Small intestine (tissue), 7 donors: ENCODE data around the gene TNNI3K. TPM values are rescaled to one million over a fixed set of nuclear protein-coding genes. Genes with fewer than 3 reads are reported as not detected.

Experiments
- DNase-seq, 2 donors: peaks; one replicate each; pipeline versions ENCODE4 v3.0.0 to v3.0.0-alpha.2; 2013
- FAIRE-seq: peaks from 2 replicates; lab custom pipeline; 2012; peaks lifted over from hg19 to GRCh38; lab: Jason Lieb, UNC
- H3K27ac ChIP-seq, 3 donors: one replicate each; pipeline ENCODE4 v1.5.1; 2013; ENCODE audit warnings: low read length in 2 of 3, mild to moderate bottlenecking in 2 of 3, control low read depth in 1 of 3, inconsistent platforms in 1 of 3, low read depth in 1 of 3, moderate library complexity in 1 of 3
- H3K27me3 ChIP-seq, 3 donors: one replicate each; pipeline ENCODE4 v1.6.1; 2013; ENCODE audit warnings: low read length in 3 of 3, inconsistent platforms in 1 of 3; ENCODE audit not compliant: control insufficient read depth in 3 of 3, insufficient read depth in 3 of 3
- H3K36me3 ChIP-seq, 3 donors: one replicate each; pipeline ENCODE4 v1.6.1; 2013; ENCODE audit warnings: low read length in 3 of 3, inconsistent platforms in 1 of 3, low read depth in 1 of 3, mild to moderate bottlenecking in 1 of 3, moderate library complexity in 1 of 3; ENCODE audit not compliant: control insufficient read depth in 3 of 3, insufficient read depth in 2 of 3
- H3K4me1 ChIP-seq, 3 donors: one replicate each; pipeline ENCODE4 v1.6.1; 2013; ENCODE audit warnings: low read length in 2 of 3, inconsistent platforms in 1 of 3, low read depth in 1 of 3, mild to moderate bottlenecking in 1 of 3, moderate library complexity in 1 of 3; ENCODE audit not compliant: control insufficient read depth in 3 of 3, insufficient read depth in 2 of 3
- H3K4me3 ChIP-seq, 3 donors: one replicate each; pipeline ENCODE4 v1.5.1; 2013; ENCODE audit warnings: low read length in 3 of 3, control low read depth in 1 of 3, inconsistent platforms in 1 of 3, low read depth in 1 of 3, mild to moderate bottlenecking in 1 of 3, moderate library complexity in 1 of 3
- H3K9me3 ChIP-seq, 2 donors: one replicate each; pipeline ENCODE4 v1.6.1; 2013; ENCODE audit warnings: low read depth in 1 of 2, low read length in 1 of 2; ENCODE audit not compliant: control insufficient read depth in 2 of 2, insufficient read depth in 1 of 2
- WGBS, 3 donors: extraction: QIAGEN DNeasy Blood & Tissue Kit; methylation state at CpG; one replicate each; pipeline ENCODE4 v1.1.7; 2013; 5-methylcytosine and 5-hydroxymethylcytosine counted together
- polyA plus RNA-seq, 4 donors: library from polyadenylated mRNA; stranded (reverse) in 3 of 4; unstranded in 1 of 4; fragments of 200-250 nt in 3 of 4; fragments of 120-200 nt in 1 of 4; gene quantifications; one replicate each; pipeline versions ENCODE4 v1.2.1 to v1.2.3, GENCODE V29; 2013
- donor health status: healthy with polysubstance abuse.
- donor health status: control.
- donor health status: control.
- donor health status: Bipolar disorder and iron deficiency.
- donor health status: healthy.

Gene TNNI3K
- polyA plus RNA-seq, 4 donors = 0.24 to 0.32 TPM; not detected in 2

DNA sequence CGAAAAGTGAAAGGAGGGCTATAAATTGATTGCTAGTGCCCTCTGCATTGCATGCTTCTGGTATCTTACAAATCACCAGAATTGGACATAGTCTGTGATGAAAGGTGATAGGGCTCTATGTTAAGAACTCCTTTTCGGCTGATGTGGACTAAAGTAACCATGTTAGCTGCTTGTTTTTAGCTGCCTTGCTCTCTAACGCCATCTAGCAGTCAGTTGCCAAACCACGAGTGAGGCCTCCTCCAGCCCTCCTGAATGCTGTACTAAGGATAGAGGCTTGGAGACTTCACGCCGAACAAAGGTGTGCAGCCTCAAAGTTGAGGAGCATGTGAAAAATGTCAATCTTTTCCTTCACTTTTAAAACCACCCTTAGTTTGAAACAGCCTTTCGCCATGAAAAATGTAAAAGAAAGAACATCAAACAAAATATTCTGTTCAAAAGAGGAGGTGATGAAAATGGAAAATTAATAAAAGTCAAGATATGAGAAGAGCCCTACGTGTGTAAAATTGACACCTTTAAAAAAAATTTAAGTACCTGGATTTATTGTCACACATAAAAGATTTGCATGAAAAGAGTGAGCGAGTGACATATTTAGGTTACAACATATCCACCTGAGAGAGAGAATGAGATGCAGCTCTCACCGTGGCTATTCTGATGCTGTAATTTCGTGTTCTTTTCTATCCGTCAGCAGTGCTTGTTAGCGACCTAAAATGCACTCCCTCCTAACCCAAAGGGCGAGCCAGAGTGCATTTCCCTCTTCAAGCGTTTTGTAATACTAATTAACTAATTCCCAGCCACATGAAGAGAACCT, 269.1 kb downstream of the TNNI3K start:
- H3K27me3 ChIP-seq = no peaks in the 10 kb centered on the region
- 38 to 44% (median 43%) methylated on average over 15 of the region's 15 CpGs for WGBS, 3 donors
- no peaks in the 10 kb centered on the region for H3K36me3 ChIP-seq
- H3K4me1 ChIP-seq = no peaks in the 10 kb centered on the region
- no peak overlapping the region for H3K4me3 ChIP-seq
- peak overlapping the region in 1 of 3 donors; percentile 32 for H3K27ac ChIP-seq
- FAIRE-seq (no peak), DNase-seq (peak; percentile 47 to 53)
- H3K9me3 ChIP-seq = no peaks in the 10 kb centered on the region

DNA sequence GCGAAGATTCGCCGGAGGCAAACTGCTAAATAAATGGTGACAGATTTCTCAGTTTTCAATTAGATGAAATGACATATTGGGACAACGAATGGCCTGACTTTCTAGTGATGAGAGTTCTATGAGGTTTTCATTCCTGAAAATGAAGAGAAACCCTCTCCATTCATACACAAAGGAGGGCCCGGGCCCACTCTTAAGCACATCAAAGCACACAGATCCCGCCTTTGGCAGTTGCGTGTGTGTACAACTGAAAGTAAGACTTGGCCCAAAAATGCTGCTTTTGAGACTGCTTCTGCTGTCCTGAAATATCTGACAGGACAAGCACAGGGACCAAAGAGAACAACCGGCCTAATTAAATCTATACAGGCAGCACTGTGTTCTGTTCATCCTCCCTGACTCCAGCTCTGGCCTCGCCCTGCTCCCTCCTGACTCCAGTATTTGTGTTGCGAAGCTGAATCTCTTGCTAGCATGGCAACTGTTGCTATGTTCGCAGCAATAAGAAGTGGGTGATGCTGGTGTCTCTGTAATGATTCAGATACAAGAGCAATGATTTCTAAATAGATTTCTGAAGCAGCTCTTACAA, 269.8 kb downstream of the TNNI3K start:
- H3K27me3 ChIP-seq = no peaks in the 10 kb centered on the region
- H3K9me3 ChIP-seq = no peaks in the 10 kb centered on the region
- peak; percentile 8 to 25 for DNase-seq
- no peak for FAIRE-seq
- no peaks in the 10 kb centered on the region for H3K4me1 ChIP-seq
- WGBS, 3 donors = 56 to 64% (median 63%) methylated on average over 11 of the region's 11 CpGs
- H3K36me3 ChIP-seq = no peaks in the 10 kb centered on the region
- no peak overlapping the region for H3K4me3 ChIP-seq
- H3K27ac ChIP-seq = peak overlapping the region in 1 of 3 donors; percentile 32

DNA sequence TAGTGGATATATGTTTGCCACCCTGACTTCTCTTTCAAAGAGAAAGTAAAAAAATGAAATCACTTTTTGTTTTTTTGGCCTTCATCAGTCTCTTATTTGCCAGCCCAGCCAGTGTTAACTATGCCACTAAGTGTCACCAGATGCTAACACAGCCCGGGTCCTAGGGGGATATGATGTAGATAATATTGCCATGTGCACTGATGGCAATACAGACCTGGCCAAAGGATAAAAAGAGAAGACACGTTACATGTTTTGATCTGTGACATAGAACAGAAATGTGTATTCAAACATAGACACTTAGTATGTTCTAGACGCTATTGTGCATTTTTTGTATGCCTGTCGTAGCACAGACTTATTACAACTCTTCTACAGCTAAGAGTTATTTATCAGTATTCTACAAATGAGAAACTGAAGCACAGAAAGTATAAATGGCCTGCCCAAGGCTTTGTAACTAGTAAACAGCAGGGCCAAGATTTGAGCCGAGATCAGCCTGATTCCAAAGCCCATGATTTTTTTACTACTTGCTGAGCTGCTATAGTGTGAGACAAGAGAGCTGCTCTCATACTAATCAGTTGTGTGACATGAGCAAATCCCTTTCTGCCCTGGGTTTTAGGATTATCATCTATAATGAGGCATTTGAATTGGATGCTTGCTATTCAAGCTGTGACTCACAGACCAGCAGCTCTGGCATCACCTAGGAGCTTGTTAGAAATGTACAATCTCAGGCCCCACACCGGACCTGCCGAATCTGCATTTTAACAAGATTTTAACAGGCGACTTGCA, 270.9 kb downstream of the TNNI3K start:
- Histone ChIP-seq H3K4me3 (no peak overlapping the region), H3K4me1 (no peaks in the 10 kb centered on the region), H3K27ac (peak overlapping the region in 1 of 3 donors; percentile 5), H3K27me3 (no peaks in the 10 kb centered on the region), H3K36me3 (no peaks in the 10 kb centered on the region), H3K9me3 (no peaks in the 10 kb centered on the region)
- FAIRE-seq = no peak
- 65 to 77% (median 69%) methylated on average over 8 of the region's 8 CpGs for WGBS, 3 donors
- no peak for DNase-seq

DNA sequence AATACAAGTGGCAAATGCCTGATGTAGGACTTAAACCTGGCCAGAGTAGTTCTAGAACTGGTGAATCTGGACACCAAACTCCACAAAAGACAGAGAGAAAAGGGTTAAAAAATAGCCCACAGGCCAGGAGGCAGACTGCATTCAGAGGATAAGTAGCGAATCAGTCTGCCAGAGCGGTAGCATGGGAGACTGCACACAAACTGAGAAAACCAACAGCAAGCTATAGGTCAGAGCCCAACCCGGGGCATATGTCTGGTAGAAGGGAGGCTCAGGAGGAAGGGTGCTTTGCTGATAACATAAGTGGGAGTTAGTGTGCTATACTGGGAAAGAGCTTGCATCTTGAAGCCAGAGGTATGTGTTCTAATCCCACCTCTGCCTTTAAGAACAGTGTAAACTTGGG, 273.3 kb downstream of the TNNI3K start:
- no peak for FAIRE-seq
- H3K36me3 ChIP-seq = no peaks in the 10 kb centered on the region
- no peaks in the 10 kb centered on the region for H3K9me3 ChIP-seq
- H3K27ac ChIP-seq = no peak overlapping the region
- DNase-seq = no peak
- WGBS, 3 donors = 27 to 28% (median 28%) methylated on average over 3 of the region's 3 CpGs
- no peak overlapping the region for H3K4me3 ChIP-seq
- no peaks in the 10 kb centered on the region for H3K4me1 ChIP-seq
- H3K27me3 ChIP-seq = no peaks in the 10 kb centered on the region

DNA sequence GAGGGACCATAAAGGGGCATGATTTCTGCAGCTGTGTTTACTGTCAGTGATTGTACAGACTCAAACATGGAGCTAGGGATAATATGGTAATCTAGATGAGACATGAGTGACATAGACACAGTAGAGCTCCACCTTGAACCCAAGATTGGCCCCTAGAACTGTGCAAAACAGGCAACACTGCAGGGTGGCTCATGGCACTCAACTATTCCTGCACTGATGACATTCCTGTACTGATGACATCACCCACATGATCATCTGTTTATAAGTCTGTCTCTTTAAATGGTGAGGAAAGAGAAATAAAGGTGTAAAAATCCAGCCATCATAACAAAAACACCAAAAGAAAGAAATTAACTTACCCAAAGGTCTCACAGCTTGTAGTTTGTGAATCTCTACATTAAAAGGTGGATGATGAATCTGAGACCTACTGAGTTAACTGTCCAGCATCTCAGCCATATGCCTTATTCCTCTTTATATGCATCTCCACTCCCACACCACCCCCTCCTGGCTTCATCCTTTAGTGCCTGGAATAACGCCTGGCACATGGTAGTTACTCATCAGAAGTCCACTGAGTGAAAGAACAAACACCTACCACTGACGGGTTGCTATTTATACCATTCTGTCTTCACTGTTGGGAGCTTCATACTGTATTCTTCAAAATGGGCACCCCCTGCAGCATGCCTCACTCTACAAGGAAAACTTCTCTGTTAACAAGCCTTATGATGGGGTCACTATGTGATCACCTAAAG, 277.2 kb downstream of the TNNI3K start, which contains the start of gene LRRC53:
Gene LRRC53 (minus strand): TSS at position 442 of the 746 bp plus-strand sequence. CDS start 29,262 bp downstream, outside the sequence.
- DNase-seq (no peak), FAIRE-seq (no peak)
- 41 to 57% (median 54%) methylated on average over 2 of the region's 2 CpGs for WGBS, 3 donors
- Histone ChIP-seq H3K4me3 (no peak within 1 kb of the TSS), H3K27me3 (no peaks in the 10 kb centered on the region), H3K36me3 (no peaks in the 10 kb centered on the region), H3K27ac (no peak within 1 kb of the TSS), H3K9me3 (no peaks in the 10 kb centered on the region), H3K4me1 (no peaks in the 10 kb centered on the region)

DNA sequence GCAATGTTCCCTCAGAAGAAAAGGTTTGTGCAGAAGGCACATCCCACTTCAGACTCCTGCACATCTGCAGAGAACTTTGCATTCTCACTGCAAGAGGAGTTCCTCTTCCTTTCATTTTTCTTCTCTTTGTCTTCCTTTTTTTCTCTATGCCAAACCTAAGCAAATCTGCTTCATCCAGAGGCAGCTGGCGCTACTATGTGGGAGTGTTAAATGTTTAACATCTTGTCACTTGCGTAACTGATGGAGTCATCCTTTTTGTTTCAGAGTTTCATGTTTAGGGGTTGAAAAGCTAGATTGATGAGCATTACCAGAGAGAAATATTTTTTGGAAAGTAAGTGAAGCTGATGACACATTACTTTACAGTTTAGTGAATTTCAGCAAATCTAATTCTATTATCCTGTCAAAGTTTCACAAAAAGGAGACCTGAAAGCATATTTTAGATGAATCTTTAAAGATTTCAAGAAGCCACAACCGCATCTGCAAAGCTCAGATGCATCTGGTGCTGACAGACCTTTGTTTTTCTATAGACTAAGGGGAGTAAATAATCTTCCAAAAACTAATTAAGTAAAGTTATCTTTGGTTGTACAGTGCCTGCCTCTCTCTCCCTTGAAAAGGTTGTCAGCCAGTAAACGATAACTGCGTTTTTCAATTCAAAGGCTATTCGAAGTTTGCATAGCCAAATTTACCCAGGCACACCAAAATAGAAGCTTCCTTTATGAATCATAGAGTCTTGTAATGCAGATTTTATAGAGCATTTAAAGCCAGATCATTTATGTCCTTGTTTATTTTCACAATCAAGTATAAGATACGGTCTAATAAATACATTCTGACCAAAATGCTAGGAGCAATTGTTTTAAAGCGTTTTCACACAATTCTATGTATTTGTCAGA, 278.5 kb downstream of the TNNI3K start:
- FAIRE-seq (no peak), DNase-seq (no peak)
- no peaks in the 10 kb centered on the region for H3K27me3 ChIP-seq
- no peaks in the 10 kb centered on the region for H3K4me1 ChIP-seq
- no peak overlapping the region for H3K27ac ChIP-seq
- H3K9me3 ChIP-seq = no peaks in the 10 kb centered on the region
- WGBS, 3 donors = 63 to 71% (median 66%) methylated on average over 8 of the region's 8 CpGs
- H3K4me3 ChIP-seq = no peak overlapping the region
- no peaks in the 10 kb centered on the region for H3K36me3 ChIP-seq

DNA sequence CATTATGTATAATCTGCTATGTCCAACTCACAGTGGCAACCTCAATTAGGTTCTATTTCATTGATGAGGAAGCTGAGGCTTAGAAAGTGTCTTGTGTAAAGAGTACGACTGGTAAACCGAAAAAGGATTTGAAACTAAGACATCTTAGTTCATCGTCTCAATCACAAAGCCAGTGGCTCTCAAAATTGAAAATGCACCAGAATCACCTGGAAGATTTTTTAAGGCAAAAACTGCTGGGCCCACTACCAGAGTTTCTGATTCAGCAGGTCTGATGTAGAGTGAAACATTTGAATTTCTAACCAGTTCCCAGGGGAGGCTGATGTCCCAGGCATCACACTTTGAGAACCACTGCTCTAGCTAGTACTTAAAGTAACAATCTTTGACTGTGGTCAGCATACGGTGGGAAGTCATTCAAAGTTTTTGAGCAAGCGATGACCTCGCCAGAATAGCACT, 282.4 kb downstream of the TNNI3K start:
- Histone ChIP-seq H3K27me3 (no peaks in the 10 kb centered on the region), H3K4me1 (no peaks in the 10 kb centered on the region), H3K27ac (no peak overlapping the region), H3K36me3 (no peaks in the 10 kb centered on the region), H3K4me3 (no peak overlapping the region), H3K9me3 (no peaks in the 10 kb centered on the region)
- no peak for DNase-seq
- FAIRE-seq = no peak
- 80 to 90% (median 87%) methylated on average over 6 of the region's 6 CpGs for WGBS, 3 donors
